SK-N-SH (cell line): ENCODE measurements around the gene EPHA5. TPM values are rescaled to one million over a fixed set of nuclear protein-coding genes. Genes with fewer than 3 reads are reported as not detected.

Experiments
- CTCF ChIA-PET: fragments of 300-600, 350-600 bp; formaldehyde crosslinking; extraction: SDS; loops from one replicate; lab custom pipeline; 2021; lab: Yijun Ruan, JAX
- POLR2A ChIA-PET: fragments of 350-600 bp; sonication (Branson Sonifier 250); formaldehyde crosslinking; extraction: SDS; loops from one replicate; lab custom pipeline; 2020; ENCODE audit warnings: antibody characterized with exemption, inconsistent platforms; lab: Yijun Ruan, JAX
- DNase-seq: peaks from one replicate; pipeline ENCODE4 v3.0.0; 2012
- H2AFZ ChIP-seq: fragments of 200-600 bp; sonication (generic); 2 replicates; pipeline ENCODE4 v1.8.1; 2016; ENCODE audit warnings: antibody characterized with exemption, mild to moderate bottlenecking, low read depth
- H3F3A ChIP-seq: fragments of 200-600 bp; sonication (generic); replicated peaks from 2 replicates; pipeline ENCODE3; 2016; ENCODE audit warnings: antibody characterized with exemption, mild to moderate bottlenecking; ENCODE audit not compliant: insufficient read depth
- H3K27ac ChIP-seq, 2 experiments: fragments of 200-500 bp in 1 of 2; fragments of 200-600 bp in 1 of 2; sonication (Bioruptor generic) in 1 of 2; sonication (generic), shearing (Covaris generic) in 1 of 2; 2 replicates each; pipeline versions ENCODE4 v1.5.1 to v1.6.1; 2014 to 2016; ENCODE audit warnings: low read depth in 2 of 2, inconsistent platforms in 1 of 2, low read length in 1 of 2, mild to moderate bottlenecking in 1 of 2, mixed read lengths in 1 of 2
- H3K27me3 ChIP-seq: fragments of 200-600 bp; sonication (generic), shearing (Covaris generic); 2 replicates; pipeline ENCODE4 v1.6.1; 2016; ENCODE audit warnings: mixed run types; ENCODE audit not compliant: insufficient read depth
- H3K36me3 ChIP-seq, 2 experiments: fragments of 200-500 bp in 1 of 2; fragments of 200-600 bp in 1 of 2; sonication (Bioruptor generic) in 1 of 2; sonication (generic) in 1 of 2; replicated peaks in 1 of 2; 2 replicates each; pipeline versions ENCODE3 to v1.5.1; 2014 to 2016; ENCODE audit warnings: low read length in 1 of 2, mild to moderate bottlenecking in 1 of 2; ENCODE audit not compliant: insufficient read depth in 2 of 2, control insufficient read depth in 1 of 2
- H3K4me1 ChIP-seq, 2 experiments: fragments of 200-500 bp in 1 of 2; fragments of 200-600 bp in 1 of 2; sonication (Bioruptor generic) in 1 of 2; sonication (generic), shearing (Covaris generic) in 1 of 2; 2 replicates each; pipeline versions ENCODE4 v1.5.1 to v1.6.1; 2014 to 2016; ENCODE audit warnings: low read depth in 1 of 2, low read length in 1 of 2, mixed run types in 1 of 2; ENCODE audit not compliant: insufficient read depth in 2 of 2, control insufficient read depth in 1 of 2
- H3K4me2 ChIP-seq: fragments of 200-600 bp; sonication (generic), shearing (Covaris generic); 2 replicates; pipeline ENCODE4 v1.6.1; 2017; ENCODE audit warnings: mixed run types
- H3K4me3 ChIP-seq, 2 experiments: fragments of 200-500 bp in 1 of 2; fragments of 200-600 bp in 1 of 2; sonication (Bioruptor generic) in 1 of 2; sonication (generic), shearing (Covaris generic) in 1 of 2; 2 replicates each; pipeline versions ENCODE4 v1.5.1 to v1.8.1; 2014 to 2016; ENCODE audit warnings: low read depth in 2 of 2, inconsistent platforms in 1 of 2, low read length in 1 of 2, mild to moderate bottlenecking in 1 of 2, mixed read lengths in 1 of 2, moderate library complexity in 1 of 2
- H3K79me2 ChIP-seq: fragments of 200-600 bp; sonication (generic); 2 replicates; pipeline ENCODE4 v1.8.1; 2017; ENCODE audit warnings: mild to moderate bottlenecking; ENCODE audit not compliant: insufficient read depth
- H3K9ac ChIP-seq: fragments of 200-600 bp; sonication (generic); 2 replicates; pipeline ENCODE4 v1.6.1; 2017; ENCODE audit warnings: mixed run types
- H3K9me2 ChIP-seq: fragments of 200-600 bp; sonication (generic); 2 replicates; pipeline ENCODE4 v1.6.1; 2017; ENCODE audit warnings: mixed run types
- H3K9me3 ChIP-seq: fragments of 200-600 bp; sonication (generic); 2 replicates; pipeline ENCODE4 v1.6.1; 2017; ENCODE audit warnings: mixed run types, mild to moderate bottlenecking, moderate library complexity
- H4K20me1 ChIP-seq: fragments of 200-600 bp; sonication (generic); 2 replicates; pipeline ENCODE4 v1.6.1; 2017; ENCODE audit warnings: mild to moderate bottlenecking, mixed run types; ENCODE audit not compliant: insufficient read depth
- CHD2 ChIP-seq: fragments of 150-350 bp; IDR thresholded peaks from 2 replicates; pipeline ENCODE4 v1.6.1; 2018; ENCODE audit warnings: low read length; ENCODE audit not compliant: partially characterized antibody
- ELF1 ChIP-seq: IDR thresholded peaks from 2 replicates; pipeline ENCODE4 v1.4.0; 2012
- FOSL2 ChIP-seq: IDR thresholded peaks from 2 replicates; pipeline ENCODE4 v1.4.0; 2012; ENCODE audit warnings: low read depth, mild to moderate bottlenecking, moderate library complexity, borderline replicate concordance
- FOXJ3 ChIP-seq: sonication (generic); formaldehyde crosslinking; IDR thresholded peaks from 2 replicates; pipeline ENCODE4 v1.5.1; 2020; ENCODE audit warnings: mild to moderate bottlenecking, missing genetic modification reagents
- FOXM1 ChIP-seq: IDR thresholded peaks from 2 replicates; pipeline ENCODE4 v1.4.0; 2012; ENCODE audit warnings: low read depth, mild to moderate bottlenecking
- JUND ChIP-seq: IDR thresholded peaks from 2 replicates; pipeline ENCODE4 v1.4.0; 2012
- POLR2AphosphoS5 ChIP-seq: IDR thresholded peaks from 2 replicates; pipeline ENCODE4 v1.6.1; 2012; ENCODE audit warnings: low read depth, low read length
- RAD21 ChIP-seq: IDR thresholded peaks from 2 replicates; pipeline ENCODE4 v1.6.1; 2012; ENCODE audit warnings: mild to moderate bottlenecking, low read length
- RCOR1 ChIP-seq: fragments of 150-350 bp; IDR thresholded peaks from 2 replicates; pipeline ENCODE4 v1.6.1; 2017; ENCODE audit warnings: antibody characterized with exemption, low read length
- RXRA ChIP-seq: IDR thresholded peaks from 2 replicates; pipeline ENCODE4 v1.4.0; 2012; ENCODE audit warnings: low read depth, mild to moderate bottlenecking, borderline replicate concordance
- TAF1 ChIP-seq: IDR thresholded peaks from 2 replicates; pipeline ENCODE4 v1.6.1; 2012; ENCODE audit warnings: low read depth, mild to moderate bottlenecking, low read length, moderate library complexity, borderline replicate concordance
- TEAD4 ChIP-seq: IDR thresholded peaks from 2 replicates; pipeline ENCODE4 v1.4.0; 2012; ENCODE audit warnings: mild to moderate bottlenecking, borderline replicate concordance; ENCODE audit not compliant: insufficient read depth
- WGBS: methylation state at CpG from one replicate; pipeline ENCODE4 v1.1.6; 2017; ENCODE audit warnings: low lambda C conversion rate; 5-methylcytosine and 5-hydroxymethylcytosine counted together
- polyA plus RNA-seq, 3 experiments: library from polyadenylated mRNA; depleted of rRNA; stranded (reverse); fragments of >200 nt; gene quantifications; 2 replicates each; pipeline ENCODE4 v1.2.3, GENCODE V29; 2012
- TF ChIP-seq, protein P1 (sequence below): IDR thresholded peaks from 2 replicates; pipeline ENCODE4; 2012
- TF ChIP-seq, protein P2 (sequence below): IDR thresholded peaks from 2 replicates; pipeline ENCODE4 v1.4.0; 2012; ENCODE audit warnings: low read depth, borderline replicate concordance
- TF ChIP-seq, protein P3 (sequence below): fragments of 150-350 bp; IDR thresholded peaks from 2 replicates; pipeline ENCODE4 v1.6.1; 2016; ENCODE audit warnings: mild to moderate bottlenecking, low read depth, low read length
- TF ChIP-seq, protein P4 (sequence below): IDR thresholded peaks from 2 replicates; pipeline ENCODE4 v1.6.1; 2012; ENCODE audit warnings: mild to moderate bottlenecking, low read depth, low read length, moderate library complexity

EPHA5 gene
- polyA plus RNA-seq, 1 of the 3 experiments (the other 2 are of a cell fraction): not detected

DNA sequence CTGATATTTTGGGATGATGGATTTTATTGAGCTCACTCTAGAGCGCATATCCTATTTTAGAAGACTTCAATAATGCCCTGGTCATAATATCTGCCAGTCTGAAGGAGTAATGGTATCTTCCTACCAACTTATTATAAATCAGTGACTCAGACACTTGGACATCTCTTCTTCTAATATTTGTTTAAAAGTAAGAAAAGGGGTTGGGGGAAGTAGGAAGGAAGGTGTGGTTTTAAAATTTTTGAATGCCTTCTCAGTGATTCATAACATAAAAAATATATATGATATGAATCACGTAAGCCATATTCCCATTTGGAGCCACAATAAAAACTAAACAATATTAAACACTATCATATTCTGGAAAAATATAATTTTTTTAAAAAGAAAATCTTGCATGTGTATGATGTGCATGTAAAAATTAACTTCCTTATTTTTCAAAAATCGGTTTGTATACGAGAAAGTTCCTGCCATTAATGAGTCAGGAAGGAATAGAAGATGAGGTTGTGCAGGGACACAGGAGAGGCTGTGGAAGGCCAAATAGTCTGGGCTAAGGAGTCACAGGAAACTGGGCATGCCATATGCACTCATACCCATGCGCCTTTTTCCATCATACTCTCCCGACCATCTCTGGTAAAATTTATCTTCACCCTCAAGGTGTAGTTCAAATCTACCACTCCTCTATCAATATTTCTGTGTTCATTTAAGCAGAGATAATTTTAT is 286.5 kb downstream of the EPHA5 start:
- Histone ChIP-seq H3K9me2 (no peaks in the 10 kb centered on the region), H3K4me1 (peaks cover 0 to 11% of the 10 kb centered on the region in 2 experiments; a peak in 1 of 4 replicates), H3F3A (peaks cover 10% of the 10 kb centered on the region), H3K36me3 (no peaks in the 10 kb centered on the region), H3K4me3 (no peak overlapping the region), H3K79me2 (no peaks in the 10 kb centered on the region), H2AFZ (peak overlapping the region; percentile 73), H3K9me3 (no peaks in the 10 kb centered on the region), H3K9ac (no peak overlapping the region), H4K20me1 (no peaks in the 10 kb centered on the region), H3K27ac (peak overlapping the region in 1 of 2 experiments; percentile 40; a peak in 2 of 4 replicates), H3K4me2 (no peak overlapping the region), H3K27me3 (no peaks in the 10 kb centered on the region)
- ChIA-PET CTCF (no interaction called here), POLR2A (no interaction called here)
- WGBS: 18% methylated on average over 6 of the region's 6 CpGs
- no peak for DNase-seq
- TF ChIP-seq POLR2AphosphoS5 (no peak), FOXM1 (no peak), RXRA (no peak), TEAD4 (0 out of 2 replicates have a peak, but pooled peaks have one; percentile 30), FOXJ3 (CRISPR knock-in tag) (no peak), RAD21 (no peak), CHD2 (no peak), JUND (peak; percentile 56), FOSL2 (no peak)
- TF ChIP-seq, protein P1, sequence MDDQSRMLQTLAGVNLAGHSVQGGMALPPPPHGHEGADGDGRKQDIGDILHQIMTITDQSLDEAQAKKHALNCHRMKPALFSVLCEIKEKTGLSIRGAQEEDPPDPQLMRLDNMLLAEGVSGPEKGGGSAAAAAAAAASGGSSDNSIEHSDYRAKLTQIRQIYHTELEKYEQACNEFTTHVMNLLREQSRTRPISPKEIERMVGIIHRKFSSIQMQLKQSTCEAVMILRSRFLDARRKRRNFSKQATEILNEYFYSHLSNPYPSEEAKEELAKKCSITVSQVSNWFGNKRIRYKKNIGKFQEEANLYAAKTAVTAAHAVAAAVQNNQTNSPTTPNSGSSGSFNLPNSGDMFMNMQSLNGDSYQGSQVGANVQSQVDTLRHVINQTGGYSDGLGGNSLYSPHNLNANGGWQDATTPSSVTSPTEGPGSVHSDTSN: peak; percentile 43; the same call in 1 of the 2 replicates

- Histone ChIP-seq H3K9me2 (no peaks in the 10 kb centered on the region; the same call in 1 of the 2 replicates), H3K9ac (no peak overlapping the region), H3K36me3 (no peaks in the 10 kb centered on the region), H3F3A (peaks cover 10% of the 10 kb centered on the region), H2AFZ (no peak overlapping the region), H3K27me3 (no peaks in the 10 kb centered on the region), H3K4me1 (peaks cover 0 to 11% of the 10 kb centered on the region in 2 experiments; a peak in 1 of 4 replicates), H3K27ac (no peak overlapping the region), H3K4me3 (no peak overlapping the region), H3K9me3 (no peaks in the 10 kb centered on the region), H3K79me2 (no peaks in the 10 kb centered on the region), H4K20me1 (no peaks in the 10 kb centered on the region), H3K4me2 (no peak overlapping the region)
- CTCF ChIA-PET: no interaction called here
- 0% methylated on average over 1 of the region's 1 CpG for WGBS
- TF ChIP-seq, protein P2, sequence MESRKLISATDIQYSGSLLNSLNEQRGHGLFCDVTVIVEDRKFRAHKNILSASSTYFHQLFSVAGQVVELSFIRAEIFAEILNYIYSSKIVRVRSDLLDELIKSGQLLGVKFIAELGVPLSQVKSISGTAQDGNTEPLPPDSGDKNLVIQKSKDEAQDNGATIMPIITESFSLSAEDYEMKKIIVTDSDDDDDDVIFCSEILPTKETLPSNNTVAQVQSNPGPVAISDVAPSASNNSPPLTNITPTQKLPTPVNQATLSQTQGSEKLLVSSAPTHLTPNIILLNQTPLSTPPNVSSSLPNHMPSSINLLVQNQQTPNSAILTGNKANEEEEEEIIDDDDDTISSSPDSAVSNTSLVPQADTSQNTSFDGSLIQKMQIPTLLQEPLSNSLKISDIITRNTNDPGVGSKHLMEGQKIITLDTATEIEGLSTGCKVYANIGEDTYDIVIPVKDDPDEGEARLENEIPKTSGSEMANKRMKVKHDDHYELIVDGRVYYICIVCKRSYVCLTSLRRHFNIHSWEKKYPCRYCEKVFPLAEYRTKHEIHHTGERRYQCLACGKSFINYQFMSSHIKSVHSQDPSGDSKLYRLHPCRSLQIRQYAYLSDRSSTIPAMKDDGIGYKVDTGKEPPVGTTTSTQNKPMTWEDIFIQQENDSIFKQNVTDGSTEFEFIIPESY: no peak
- TF ChIP-seq, protein P3, sequence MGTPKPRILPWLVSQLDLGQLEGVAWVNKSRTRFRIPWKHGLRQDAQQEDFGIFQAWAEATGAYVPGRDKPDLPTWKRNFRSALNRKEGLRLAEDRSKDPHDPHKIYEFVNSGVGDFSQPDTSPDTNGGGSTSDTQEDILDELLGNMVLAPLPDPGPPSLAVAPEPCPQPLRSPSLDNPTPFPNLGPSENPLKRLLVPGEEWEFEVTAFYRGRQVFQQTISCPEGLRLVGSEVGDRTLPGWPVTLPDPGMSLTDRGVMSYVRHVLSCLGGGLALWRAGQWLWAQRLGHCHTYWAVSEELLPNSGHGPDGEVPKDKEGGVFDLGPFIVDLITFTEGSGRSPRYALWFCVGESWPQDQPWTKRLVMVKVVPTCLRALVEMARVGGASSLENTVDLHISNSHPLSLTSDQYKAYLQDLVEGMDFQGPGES: no peak
- no peak for TF ChIP-seq JUND
- TF ChIP-seq POLR2AphosphoS5: no peak
- TF ChIP-seq RCOR1: no peak
- TF ChIP-seq, protein P4, sequence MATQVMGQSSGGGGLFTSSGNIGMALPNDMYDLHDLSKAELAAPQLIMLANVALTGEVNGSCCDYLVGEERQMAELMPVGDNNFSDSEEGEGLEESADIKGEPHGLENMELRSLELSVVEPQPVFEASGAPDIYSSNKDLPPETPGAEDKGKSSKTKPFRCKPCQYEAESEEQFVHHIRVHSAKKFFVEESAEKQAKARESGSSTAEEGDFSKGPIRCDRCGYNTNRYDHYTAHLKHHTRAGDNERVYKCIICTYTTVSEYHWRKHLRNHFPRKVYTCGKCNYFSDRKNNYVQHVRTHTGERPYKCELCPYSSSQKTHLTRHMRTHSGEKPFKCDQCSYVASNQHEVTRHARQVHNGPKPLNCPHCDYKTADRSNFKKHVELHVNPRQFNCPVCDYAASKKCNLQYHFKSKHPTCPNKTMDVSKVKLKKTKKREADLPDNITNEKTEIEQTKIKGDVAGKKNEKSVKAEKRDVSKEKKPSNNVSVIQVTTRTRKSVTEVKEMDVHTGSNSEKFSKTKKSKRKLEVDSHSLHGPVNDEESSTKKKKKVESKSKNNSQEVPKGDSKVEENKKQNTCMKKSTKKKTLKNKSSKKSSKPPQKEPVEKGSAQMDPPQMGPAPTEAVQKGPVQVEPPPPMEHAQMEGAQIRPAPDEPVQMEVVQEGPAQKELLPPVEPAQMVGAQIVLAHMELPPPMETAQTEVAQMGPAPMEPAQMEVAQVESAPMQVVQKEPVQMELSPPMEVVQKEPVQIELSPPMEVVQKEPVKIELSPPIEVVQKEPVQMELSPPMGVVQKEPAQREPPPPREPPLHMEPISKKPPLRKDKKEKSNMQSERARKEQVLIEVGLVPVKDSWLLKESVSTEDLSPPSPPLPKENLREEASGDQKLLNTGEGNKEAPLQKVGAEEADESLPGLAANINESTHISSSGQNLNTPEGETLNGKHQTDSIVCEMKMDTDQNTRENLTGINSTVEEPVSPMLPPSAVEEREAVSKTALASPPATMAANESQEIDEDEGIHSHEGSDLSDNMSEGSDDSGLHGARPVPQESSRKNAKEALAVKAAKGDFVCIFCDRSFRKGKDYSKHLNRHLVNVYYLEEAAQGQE: no peak
- TF ChIP-seq ELF1: no peak
- TF ChIP-seq RXRA: no peak
- TF ChIP-seq TEAD4: no peak
- TF ChIP-seq TAF1: no peak
- TF ChIP-seq RAD21: no peak
- DNase-seq: no peak
- POLR2A ChIA-PET: no interaction called here
These were observed 288.6 kb downstream of the EPHA5 start for GRCh38 chr4:65381648-65382047.
